ENCODE measurements around the gene CALCR.

The CALCR gene

DNA sequence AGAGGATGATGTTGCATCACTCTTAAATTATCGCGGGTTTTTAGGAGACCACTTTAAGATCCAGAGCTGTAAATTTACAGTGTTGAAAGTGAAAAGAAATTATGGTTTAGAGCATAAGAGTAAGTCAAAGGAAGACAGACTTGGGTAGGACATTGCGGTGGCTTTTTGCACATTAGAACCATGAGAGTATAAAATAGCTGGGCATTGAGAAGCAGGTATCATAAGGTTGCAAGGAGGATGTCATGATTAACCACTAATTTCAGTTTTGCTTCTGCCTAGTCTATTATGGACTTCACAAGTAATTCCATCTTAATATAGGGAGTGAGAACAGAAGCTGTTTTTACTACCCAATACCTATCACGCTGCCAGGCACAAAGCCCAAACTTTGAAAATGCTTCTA lies 57.7 kb downstream of the CALCR start:
- H3K4me2 ChIP-seq (ENCODE audit: low read length): no peak overlapping the region
- no peaks in the 10 kb centered on the region for H4K20me1 ChIP-seq (ENCODE audit: insufficient read depth, low read length)
- no peaks in the 10 kb centered on the region for H3K4me1 ChIP-seq (ENCODE audit: insufficient read depth, low read length, severe bottlenecking)
- no peaks in the 10 kb centered on the region for H3K79me2 ChIP-seq (ENCODE audit: insufficient read depth, low read length)
- H3K27me3 ChIP-seq (ENCODE audit: insufficient read depth, low read length): no peaks in the 10 kb centered on the region
- TF ChIP-seq EZH2 (IDR thresholded peaks at IDR 0.05; ENCODE audit: borderline replicate concordance, low read length): no peak
- TF ChIP-seq, protein P1, sequence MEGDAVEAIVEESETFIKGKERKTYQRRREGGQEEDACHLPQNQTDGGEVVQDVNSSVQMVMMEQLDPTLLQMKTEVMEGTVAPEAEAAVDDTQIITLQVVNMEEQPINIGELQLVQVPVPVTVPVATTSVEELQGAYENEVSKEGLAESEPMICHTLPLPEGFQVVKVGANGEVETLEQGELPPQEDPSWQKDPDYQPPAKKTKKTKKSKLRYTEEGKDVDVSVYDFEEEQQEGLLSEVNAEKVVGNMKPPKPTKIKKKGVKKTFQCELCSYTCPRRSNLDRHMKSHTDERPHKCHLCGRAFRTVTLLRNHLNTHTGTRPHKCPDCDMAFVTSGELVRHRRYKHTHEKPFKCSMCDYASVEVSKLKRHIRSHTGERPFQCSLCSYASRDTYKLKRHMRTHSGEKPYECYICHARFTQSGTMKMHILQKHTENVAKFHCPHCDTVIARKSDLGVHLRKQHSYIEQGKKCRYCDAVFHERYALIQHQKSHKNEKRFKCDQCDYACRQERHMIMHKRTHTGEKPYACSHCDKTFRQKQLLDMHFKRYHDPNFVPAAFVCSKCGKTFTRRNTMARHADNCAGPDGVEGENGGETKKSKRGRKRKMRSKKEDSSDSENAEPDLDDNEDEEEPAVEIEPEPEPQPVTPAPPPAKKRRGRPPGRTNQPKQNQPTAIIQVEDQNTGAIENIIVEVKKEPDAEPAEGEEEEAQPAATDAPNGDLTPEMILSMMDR (IDR thresholded peaks at IDR 0.05; ENCODE audit: low read length): no peak
- no peaks in the 10 kb centered on the region for H3K9me2 ChIP-seq (ENCODE audit: low read depth, low read length)
- H3K4me3 ChIP-seq (ENCODE audit: low read depth, low read length, poor library complexity, severe bottlenecking): no peak overlapping the region
- H3K9ac ChIP-seq (ENCODE audit: low read length): no peak overlapping the region
- H3K9me3 ChIP-seq (ENCODE audit: low read length): no peaks in the 10 kb centered on the region
- H2AFZ ChIP-seq (ENCODE audit: low read length): no peak overlapping the region
- no peaks in the 10 kb centered on the region for H3F3A ChIP-seq (ENCODE audit: insufficient read depth, low read length)
- no peak overlapping the region for H3K27ac ChIP-seq (ENCODE audit: low read depth, low read length, poor library complexity, severe bottlenecking)
- no peaks in the 10 kb centered on the region for H3K36me3 ChIP-seq (ENCODE audit: insufficient read depth, low read length)

DNA sequence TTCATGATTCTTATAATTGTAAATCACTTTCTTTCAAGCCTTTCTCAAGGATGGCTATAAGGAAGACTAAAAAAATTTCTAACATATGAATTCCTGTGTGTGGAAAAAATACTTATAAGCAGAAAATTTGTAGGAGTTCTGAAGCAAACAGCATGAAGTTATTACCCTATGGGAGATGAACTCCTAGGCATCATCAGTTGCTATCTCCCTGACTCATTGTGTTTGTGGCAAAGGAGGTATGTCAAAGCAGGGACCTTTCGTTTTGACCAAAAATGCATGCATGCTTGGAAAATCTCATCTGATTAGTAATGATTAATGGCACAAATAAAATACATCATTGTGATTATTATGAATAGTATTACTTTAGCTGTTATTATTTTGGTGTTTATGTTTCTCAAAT lies 59.4 kb downstream of the CALCR start:
- Histone ChIP-seq H3K4me2 (ENCODE audit: low read length) (no peak overlapping the region), H2AFZ (ENCODE audit: low read length) (no peak overlapping the region)
- TF ChIP-seq EZH2 (IDR thresholded peaks at IDR 0.05; ENCODE audit: borderline replicate concordance, low read length): no peak
- TF ChIP-seq, protein P1 (IDR thresholded peaks at IDR 0.05; ENCODE audit: low read length): no peak

DNA sequence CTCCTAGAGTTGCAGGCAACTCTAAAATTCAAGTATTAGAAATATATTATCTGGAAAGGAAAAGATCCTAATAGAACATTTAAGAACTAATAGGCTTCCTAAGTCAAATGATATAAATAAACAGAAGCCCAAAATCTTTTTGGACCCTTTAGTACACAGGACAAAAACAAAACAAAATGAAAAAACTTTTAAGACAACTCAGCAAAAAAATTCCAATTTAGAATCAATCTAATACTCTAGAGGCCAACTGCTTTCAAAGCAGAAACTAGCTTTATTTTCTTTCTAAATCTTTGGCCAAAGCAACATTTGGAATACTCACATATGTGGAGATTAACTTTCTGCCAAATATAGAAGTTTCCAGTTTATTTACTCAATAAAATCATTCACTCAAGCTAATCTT lies 65.2 kb downstream of the CALCR start:
- no peaks in the 10 kb centered on the region for H3K4me1 ChIP-seq (ENCODE audit: insufficient read depth, low read length, severe bottlenecking)
- no peaks in the 10 kb centered on the region for H3K79me2 ChIP-seq (ENCODE audit: insufficient read depth, low read length)
- no peaks in the 10 kb centered on the region for H3K9me3 ChIP-seq (ENCODE audit: low read length)
- H3K4me3 ChIP-seq (ENCODE audit: low read depth, low read length, poor library complexity, severe bottlenecking): no peak overlapping the region
- H3K4me2 ChIP-seq (ENCODE audit: low read length): no peak overlapping the region
- no peak overlapping the region for H2AFZ ChIP-seq (ENCODE audit: low read length)
- H3K36me3 ChIP-seq (ENCODE audit: insufficient read depth, low read length): no peaks in the 10 kb centered on the region
- H3K9me2 ChIP-seq (ENCODE audit: low read depth, low read length): no peaks in the 10 kb centered on the region
- no peaks in the 10 kb centered on the region for H3K27me3 ChIP-seq (ENCODE audit: insufficient read depth, low read length)
- no peaks in the 10 kb centered on the region for H3F3A ChIP-seq (ENCODE audit: insufficient read depth, low read length)
- no peak overlapping the region for H3K27ac ChIP-seq (ENCODE audit: low read depth, low read length, poor library complexity, severe bottlenecking)
- TF ChIP-seq, protein P1 (IDR thresholded peaks at IDR 0.05; ENCODE audit: low read length): no peak
- no peak for TF ChIP-seq EZH2 (IDR thresholded peaks at IDR 0.05; ENCODE audit: borderline replicate concordance, low read length)
- no peaks in the 10 kb centered on the region for H4K20me1 ChIP-seq (ENCODE audit: insufficient read depth, low read length)
- H3K9ac ChIP-seq (ENCODE audit: low read length): no peak overlapping the region

More for the DNA sequence above, 59.4 kb downstream of the CALCR start:
- Histone ChIP-seq H3K79me2 (ENCODE audit: insufficient read depth, low read length) (no peaks in the 10 kb centered on the region), H3K27me3 (ENCODE audit: insufficient read depth, low read length) (no peaks in the 10 kb centered on the region), H3K27ac (ENCODE audit: low read depth, low read length, poor library complexity, severe bottlenecking) (no peak overlapping the region), H3K4me3 (ENCODE audit: low read depth, low read length, poor library complexity, severe bottlenecking) (no peak overlapping the region), H3K9ac (ENCODE audit: low read length) (no peak overlapping the region), H3K9me3 (ENCODE audit: low read length) (no peaks in the 10 kb centered on the region), H3K36me3 (ENCODE audit: insufficient read depth, low read length) (no peaks in the 10 kb centered on the region), H3K9me2 (ENCODE audit: low read depth, low read length) (no peaks in the 10 kb centered on the region), H3K4me1 (ENCODE audit: insufficient read depth, low read length, severe bottlenecking) (no peaks in the 10 kb centered on the region), H4K20me1 (ENCODE audit: insufficient read depth, low read length) (no peaks in the 10 kb centered on the region), H3F3A (ENCODE audit: insufficient read depth, low read length) (no peaks in the 10 kb centered on the region)

All from OCI-LY1 (cell line).